ENCODE results near the gene TBX15.
"Not testable (repeated sequence)": the region's sequence is repeated elsewhere in the genome, so short reads cannot be mapped to it uniquely, and the experiment has no call there.

TBX15 gene

DNA sequence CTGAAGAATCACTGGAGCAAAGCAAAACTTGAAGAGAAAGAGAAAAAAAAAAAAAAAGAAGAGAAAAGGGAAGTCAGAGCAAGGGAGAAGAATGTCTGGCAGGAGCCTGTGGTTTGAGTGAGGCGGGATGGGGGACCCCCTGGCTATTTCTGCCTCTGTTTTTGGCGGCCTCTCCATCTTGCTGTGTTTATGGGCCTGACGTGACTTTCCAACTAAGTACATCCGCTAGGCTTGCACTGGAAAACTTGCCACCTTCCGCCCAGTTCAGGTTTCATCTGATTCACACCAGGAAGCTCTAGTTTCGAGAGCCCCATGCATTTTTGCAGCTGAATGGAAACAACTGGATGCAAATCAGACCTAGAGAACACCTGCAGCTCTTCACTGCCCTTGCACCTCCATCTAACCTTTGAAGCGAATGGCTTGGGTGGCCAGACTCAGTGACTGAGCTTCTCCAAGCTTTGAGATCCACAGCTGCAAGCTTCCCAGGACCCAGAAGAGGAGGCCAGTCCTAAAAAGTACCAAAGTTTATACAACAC is 28.0 kb downstream of the TBX15 start:
- Histone ChIP-seq H3K27ac (peak overlapping the region in 1 of 2 donors; percentile 9), H3K4me3 (no peak overlapping the region)
- no peak for DNase-seq (ENCODE audit: low spot score)
- TF ChIP-seq, protein P1, sequence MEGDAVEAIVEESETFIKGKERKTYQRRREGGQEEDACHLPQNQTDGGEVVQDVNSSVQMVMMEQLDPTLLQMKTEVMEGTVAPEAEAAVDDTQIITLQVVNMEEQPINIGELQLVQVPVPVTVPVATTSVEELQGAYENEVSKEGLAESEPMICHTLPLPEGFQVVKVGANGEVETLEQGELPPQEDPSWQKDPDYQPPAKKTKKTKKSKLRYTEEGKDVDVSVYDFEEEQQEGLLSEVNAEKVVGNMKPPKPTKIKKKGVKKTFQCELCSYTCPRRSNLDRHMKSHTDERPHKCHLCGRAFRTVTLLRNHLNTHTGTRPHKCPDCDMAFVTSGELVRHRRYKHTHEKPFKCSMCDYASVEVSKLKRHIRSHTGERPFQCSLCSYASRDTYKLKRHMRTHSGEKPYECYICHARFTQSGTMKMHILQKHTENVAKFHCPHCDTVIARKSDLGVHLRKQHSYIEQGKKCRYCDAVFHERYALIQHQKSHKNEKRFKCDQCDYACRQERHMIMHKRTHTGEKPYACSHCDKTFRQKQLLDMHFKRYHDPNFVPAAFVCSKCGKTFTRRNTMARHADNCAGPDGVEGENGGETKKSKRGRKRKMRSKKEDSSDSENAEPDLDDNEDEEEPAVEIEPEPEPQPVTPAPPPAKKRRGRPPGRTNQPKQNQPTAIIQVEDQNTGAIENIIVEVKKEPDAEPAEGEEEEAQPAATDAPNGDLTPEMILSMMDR (IDR thresholded peaks at IDR 0.05): no peak

DNA sequence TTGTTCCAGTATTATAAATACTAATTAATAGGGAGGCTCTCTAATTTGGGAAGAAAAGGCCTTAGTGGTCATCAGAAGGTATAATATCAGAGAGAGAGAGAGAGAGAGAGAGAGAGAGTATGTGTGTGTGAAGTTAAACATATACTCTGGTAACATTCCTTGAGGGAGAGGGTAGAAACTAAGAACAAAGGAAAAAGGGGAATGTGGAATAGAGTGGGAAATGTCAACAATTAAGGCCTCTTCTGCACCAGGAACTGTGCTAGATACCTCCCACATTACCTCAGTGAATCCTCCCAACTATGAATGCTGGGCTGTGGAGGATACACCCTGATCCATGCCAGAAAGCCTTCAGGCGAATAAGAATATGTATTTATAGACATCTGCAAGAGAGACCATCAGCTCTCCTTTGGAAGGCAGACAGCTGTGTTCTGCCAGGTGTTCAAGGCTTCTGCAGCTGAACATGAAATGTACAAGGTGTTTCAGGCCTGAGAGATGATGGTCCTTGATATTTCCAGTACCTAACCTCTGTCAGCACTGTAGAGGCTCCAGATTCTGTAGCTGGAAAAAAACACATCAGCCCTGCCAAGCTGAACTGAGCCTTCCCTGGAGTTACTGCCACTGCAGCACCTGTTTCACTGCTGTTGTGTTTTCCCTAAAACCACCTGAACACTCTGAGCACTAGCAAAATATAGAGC is 29.1 kb downstream of the TBX15 start:
- no peak for DNase-seq (ENCODE audit: low spot score)

DNA sequence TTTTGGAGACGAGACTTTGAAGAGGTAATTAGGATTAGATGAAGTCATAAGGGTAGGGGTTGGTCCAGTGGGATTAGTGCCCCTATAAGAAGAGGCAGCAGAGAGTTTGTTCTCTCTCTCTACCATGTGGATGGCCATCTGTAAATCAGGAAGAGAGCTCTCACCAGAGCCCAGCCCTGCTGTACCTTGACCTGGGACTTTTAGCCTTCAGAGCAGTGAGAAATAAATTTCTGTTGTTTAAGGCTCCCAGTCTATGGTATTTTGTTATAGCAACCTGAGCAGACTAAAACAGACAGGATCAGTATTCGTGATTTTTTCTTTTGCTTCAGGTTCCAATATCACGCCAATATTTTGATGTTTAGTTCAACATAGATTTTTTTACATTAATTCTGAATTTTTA is 30.0 kb downstream of the TBX15 start:
- TF ChIP-seq, protein P1 (IDR thresholded peaks at IDR 0.05): no peak
- DNase-seq (ENCODE audit: low spot score): no peak
- Histone ChIP-seq H3K27ac (no peak overlapping the region), H3K4me3 (no peak overlapping the region)

More for the DNA sequence above, 29.1 kb downstream of the TBX15 start:
- H3K27ac ChIP-seq: no peak overlapping the region
- TF ChIP-seq, protein P1 (IDR thresholded peaks at IDR 0.05): no peak
- H3K4me3 ChIP-seq: no peak overlapping the region

DNA sequence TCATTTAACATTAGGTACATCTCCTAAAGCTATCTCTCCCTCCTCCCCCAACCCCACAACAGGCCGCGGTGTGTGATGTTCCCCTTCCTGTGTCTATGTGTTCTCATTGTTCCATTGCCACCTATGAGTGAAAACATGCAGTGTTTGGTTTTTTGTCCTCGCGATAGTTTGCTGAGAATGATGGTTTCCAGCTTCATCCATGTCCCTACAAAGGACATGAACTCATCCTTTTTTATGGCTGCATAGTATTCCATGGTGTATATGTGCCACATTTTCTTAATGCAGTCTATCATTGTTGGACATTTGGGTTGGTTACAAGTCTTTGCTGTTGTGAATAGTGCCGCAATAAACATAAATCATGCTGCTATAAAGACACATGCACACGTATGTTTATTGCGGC is 30.6 kb downstream of the TBX15 start:
- not testable (repeated sequence) for H3K4me3 ChIP-seq; DNase-seq (ENCODE audit: low spot score); H3K27ac ChIP-seq

DNA sequence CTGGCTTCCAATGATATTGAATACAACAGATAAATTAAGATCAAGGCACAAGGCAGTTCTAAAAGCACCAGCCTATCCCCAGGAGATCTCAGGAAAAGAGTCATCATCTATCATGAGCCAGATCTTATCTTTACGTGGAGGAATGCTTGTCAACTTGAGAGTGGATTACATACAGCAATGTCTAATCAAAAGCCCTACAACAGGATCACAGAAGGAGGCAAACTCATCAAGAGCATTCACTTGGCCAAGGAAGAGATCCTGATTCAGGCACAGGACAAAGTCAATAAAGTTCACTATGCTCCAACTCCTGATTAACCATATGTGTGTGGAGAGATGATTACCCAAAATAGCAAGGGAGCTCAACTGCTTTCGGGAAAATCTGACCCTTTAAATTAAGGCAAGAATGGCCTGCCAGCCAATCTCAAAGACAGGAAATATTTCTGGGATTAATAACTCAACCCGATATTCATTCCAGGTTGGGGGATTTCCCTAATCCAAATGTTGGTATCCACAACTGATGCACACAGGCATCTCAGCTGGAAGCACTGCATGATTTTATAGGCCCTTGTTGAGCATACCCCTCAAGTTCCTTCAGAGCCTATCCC is 33.7 kb downstream of the TBX15 start:
- no peak for DNase-seq (ENCODE audit: low spot score)
- H3K4me3 ChIP-seq: no peak overlapping the region
- TF ChIP-seq, protein P1 (IDR thresholded peaks at IDR 0.05): no peak
- no peak overlapping the region for H3K27ac ChIP-seq

DNA sequence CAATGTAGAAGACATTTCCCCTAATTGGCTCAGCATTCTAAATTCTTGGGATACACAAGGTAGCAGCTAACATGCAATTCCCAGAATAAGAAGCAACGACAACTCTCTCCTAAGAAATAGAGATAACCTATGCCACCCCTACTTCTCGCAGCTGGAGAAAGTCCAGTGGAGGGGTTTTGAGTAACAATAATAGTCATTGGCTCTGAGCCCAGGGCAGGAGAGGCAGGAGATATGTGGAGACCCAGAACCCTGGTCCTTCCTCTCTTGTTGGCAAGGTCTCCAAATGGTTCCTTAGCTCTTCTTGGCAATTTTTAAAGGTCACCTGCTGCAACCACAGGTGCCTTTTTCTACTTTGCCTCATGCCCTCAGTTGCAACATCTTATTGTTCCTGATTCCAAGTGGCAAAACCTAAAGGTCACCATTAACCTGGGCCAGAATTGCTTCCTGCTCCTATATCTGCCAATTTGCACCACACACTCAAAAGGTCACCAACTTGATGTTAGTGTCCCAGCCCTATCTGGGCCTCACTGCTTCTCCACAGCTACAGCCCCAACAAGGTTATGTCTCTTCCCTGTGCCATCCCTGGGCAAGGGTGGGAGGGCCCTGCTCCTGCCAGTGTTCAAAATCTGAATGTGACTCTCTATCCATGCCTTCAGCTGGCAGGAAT is 36.7 kb downstream of the TBX15 start:
- TF ChIP-seq, protein P1 (IDR thresholded peaks at IDR 0.05): no peak
- DNase-seq (ENCODE audit: low spot score): no peak
- Histone ChIP-seq H3K27ac (no peak overlapping the region), H3K4me3 (no peak overlapping the region)

DNA sequence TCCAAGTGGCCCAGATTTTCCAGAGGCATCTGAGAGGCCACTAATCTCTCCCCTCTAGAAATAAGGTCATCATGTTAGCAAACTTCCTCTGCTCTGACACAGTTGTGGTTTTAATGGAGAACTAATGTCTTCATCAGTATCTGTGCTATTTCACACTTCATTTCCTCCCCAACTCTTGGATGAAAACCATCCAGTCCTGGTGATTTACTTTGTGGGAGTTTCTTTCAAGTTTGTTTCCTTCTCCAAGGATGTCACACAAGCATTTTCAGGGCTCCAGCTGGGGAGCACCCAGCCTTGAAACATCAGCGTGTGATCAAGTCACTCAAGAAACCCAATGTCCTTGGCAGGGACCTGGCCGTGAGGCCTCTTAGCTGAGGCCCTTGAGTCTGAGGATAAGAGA is 38.8 kb downstream of the TBX15 start:
- no peak overlapping the region for H3K4me3 ChIP-seq
- no peak for DNase-seq (ENCODE audit: low spot score)
- no peak overlapping the region for H3K27ac ChIP-seq
- TF ChIP-seq, protein P1 (IDR thresholded peaks at IDR 0.05): no peak

Data from coronary artery (tissue), 2 donors.